Measurements from ENCODE around the gene PCCA.
"Not testable (repeated sequence)": the region's sequence is repeated elsewhere in the genome, so short reads cannot be mapped to it uniquely, and the experiment has no call there.

The PCCA gene

GRCh38 chr13:100098445-100099116, 9.7 kb downstream of the PCCA start:
- H3K27ac ChIP-seq = no peak overlapping the region
- TF ChIP-seq CTCF (IDR thresholded peaks at IDR 0.05) = no peak
- H3K4me3 ChIP-seq = no peak overlapping the region
- DNase-seq (ENCODE audit: low spot score) = no peak

GRCh38 chr13:100099117-100099445, 10.2 kb downstream of the PCCA start:
- not testable (repeated sequence) for H3K4me3 ChIP-seq; DNase-seq (ENCODE audit: low spot score); H3K27ac ChIP-seq

- Histone ChIP-seq H3K27ac (no peak overlapping the region), H3K4me3 (no peak overlapping the region)
- no peak for TF ChIP-seq CTCF (IDR thresholded peaks at IDR 0.05)
- no peak for DNase-seq (ENCODE audit: low spot score)
Observed at GRCh38 chr13:100100115-100100879, 11.4 kb downstream of the PCCA start.

GRCh38 chr13:100102042-100102441, 13.1 kb downstream of the PCCA start:
- H3K4me3 ChIP-seq = no peak overlapping the region
- no peak for DNase-seq (ENCODE audit: low spot score)
- TF ChIP-seq CTCF (IDR thresholded peaks at IDR 0.05) = no peak
- H3K27ac ChIP-seq = no peak overlapping the region

GRCh38 chr13:100106005-100106404, 17.1 kb downstream of the PCCA start:
- no peak overlapping the region for H3K4me3 ChIP-seq
- no peak for DNase-seq (ENCODE audit: low spot score)
- TF ChIP-seq CTCF (IDR thresholded peaks at IDR 0.05) = no peak
- H3K27ac ChIP-seq = no peak overlapping the region

GRCh38 chr13:100106705-100107104, 17.8 kb downstream of the PCCA start:
- DNase-seq (ENCODE audit: low spot score) = no peak
- H3K4me3 ChIP-seq = no peak overlapping the region
- TF ChIP-seq CTCF (IDR thresholded peaks at IDR 0.05) = no peak
- no peak overlapping the region for H3K27ac ChIP-seq

- no peak for TF ChIP-seq CTCF (IDR thresholded peaks at IDR 0.05)
- DNase-seq (ENCODE audit: low spot score) = no peak
- Histone ChIP-seq H3K4me3 (no peak overlapping the region), H3K27ac (no peak overlapping the region)
Observed at GRCh38 chr13:100108913-100109507, 20.1 kb downstream of the PCCA start.

Data from coronary artery (tissue), 2 donors.